ENCODE results near the gene RB1. TPM values are rescaled to one million over a fixed set of nuclear protein-coding genes. Genes with fewer than 3 reads are reported as not detected.

RB1 gene
- total RNA-seq, 3 donors from 2014 or later (not counting 1 experiment from before 2014, with no cell fraction given) = 25.5 to 28.3 (median 26.9) TPM

DNA sequence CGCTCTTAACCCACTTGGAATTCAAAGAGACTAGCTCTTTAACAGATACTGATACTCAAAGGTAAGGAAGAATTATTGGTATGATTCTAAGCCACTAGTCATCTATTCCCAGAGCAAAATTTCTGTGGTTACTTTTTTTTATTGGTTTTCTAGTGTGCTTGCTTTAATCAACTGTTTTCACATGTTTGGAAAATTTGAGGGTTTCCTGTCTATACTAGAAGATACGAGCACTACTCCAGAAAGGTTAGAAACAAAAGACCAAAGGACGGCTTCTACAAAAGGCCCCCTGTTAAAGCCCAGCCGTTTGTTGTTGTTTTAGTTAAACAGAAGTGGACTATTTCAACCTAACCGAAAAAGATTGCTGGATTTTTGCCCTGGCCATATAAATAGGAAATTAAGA is 127.9 kb downstream of the RB1 start:
- WGBS (ENCODE audit: insufficient coverage) = 46% methylated on average over 4 of the region's 5 CpGs
- H3K4me3 Mint-ChIP-seq = no peak overlapping the region
- DNase-seq (no peak), ATAC-seq (no peak)
- Histone ChIP-seq H3K4me1 (ENCODE audit: control insufficient read depth, insufficient read depth, low read length) (peaks cover 1% of the 10 kb centered on the region), H3K27me3 (ENCODE audit: control insufficient read depth, insufficient read depth, low read length) (no peaks in the 10 kb centered on the region), H3K9me3 (ENCODE audit: control insufficient read depth, insufficient read depth, low read length) (no peaks in the 10 kb centered on the region), H3K27ac (ENCODE audit: low read length) (no peak overlapping the region), H3K4me3 (ENCODE audit: low read length) (no peak overlapping the region), H3K36me3 (ENCODE audit: control insufficient read depth, insufficient read depth, low read length) (no peaks in the 10 kb centered on the region)
- H3K9me3 Mint-ChIP-seq = peaks cover 0 to 2% of the 10 kb centered on the region in 2 donors
- intact Hi-C loops (cut with micrococcal nuclease) = no loop called here
- peaks cover 36 to 38% of the 10 kb centered on the region in 2 donors for H3K4me1 Mint-ChIP-seq
- no peaks in the 10 kb centered on the region for H3K36me3 Mint-ChIP-seq
- H3K27ac Mint-ChIP-seq = peak overlapping the region; percentile 34 to 69
- TF ChIP-seq, protein P1, sequence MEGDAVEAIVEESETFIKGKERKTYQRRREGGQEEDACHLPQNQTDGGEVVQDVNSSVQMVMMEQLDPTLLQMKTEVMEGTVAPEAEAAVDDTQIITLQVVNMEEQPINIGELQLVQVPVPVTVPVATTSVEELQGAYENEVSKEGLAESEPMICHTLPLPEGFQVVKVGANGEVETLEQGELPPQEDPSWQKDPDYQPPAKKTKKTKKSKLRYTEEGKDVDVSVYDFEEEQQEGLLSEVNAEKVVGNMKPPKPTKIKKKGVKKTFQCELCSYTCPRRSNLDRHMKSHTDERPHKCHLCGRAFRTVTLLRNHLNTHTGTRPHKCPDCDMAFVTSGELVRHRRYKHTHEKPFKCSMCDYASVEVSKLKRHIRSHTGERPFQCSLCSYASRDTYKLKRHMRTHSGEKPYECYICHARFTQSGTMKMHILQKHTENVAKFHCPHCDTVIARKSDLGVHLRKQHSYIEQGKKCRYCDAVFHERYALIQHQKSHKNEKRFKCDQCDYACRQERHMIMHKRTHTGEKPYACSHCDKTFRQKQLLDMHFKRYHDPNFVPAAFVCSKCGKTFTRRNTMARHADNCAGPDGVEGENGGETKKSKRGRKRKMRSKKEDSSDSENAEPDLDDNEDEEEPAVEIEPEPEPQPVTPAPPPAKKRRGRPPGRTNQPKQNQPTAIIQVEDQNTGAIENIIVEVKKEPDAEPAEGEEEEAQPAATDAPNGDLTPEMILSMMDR (IDR thresholded peaks at IDR 0.05) = no peak
- no peaks in the 10 kb centered on the region for H3K27me3 Mint-ChIP-seq (ENCODE audit: low read depth in 2 of 2)

DNA sequence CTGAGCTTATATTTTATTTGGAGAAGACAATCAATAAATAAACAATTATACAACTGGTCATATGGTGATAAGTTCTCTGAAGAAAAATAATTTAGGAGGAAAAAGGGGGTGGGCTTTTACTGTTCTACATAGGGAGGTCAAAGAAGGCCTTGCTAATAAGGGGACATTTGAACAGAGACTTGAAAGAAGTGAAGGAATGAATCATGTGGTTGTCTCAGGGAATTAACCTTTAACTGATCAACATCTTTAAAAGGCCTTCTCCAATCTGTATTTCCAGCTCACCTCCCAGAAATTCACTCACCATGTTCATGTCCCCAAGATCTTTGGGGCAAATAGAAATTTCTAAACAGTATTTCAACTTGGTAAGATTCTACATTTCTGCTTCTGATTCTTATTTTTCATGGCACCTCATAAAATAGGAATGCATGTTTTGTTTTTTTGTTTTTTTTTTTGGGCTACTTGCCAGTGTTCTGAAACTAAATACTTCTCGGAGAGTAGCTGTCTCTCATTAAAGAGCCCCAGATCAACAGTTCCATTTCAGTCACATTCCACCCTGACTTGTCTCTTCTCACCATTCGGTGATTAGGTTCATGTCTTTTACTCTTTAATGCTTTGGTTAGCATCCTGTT is 128.6 kb downstream of the RB1 start:
- H3K27ac Mint-ChIP-seq = peak overlapping the region in 1 of 2 donors; percentile 69
- no peaks in the 10 kb centered on the region for H3K27me3 ChIP-seq (ENCODE audit: control insufficient read depth, insufficient read depth, low read length)
- H3K9me3 ChIP-seq (ENCODE audit: control insufficient read depth, insufficient read depth, low read length) = no peaks in the 10 kb centered on the region
- H3K27ac ChIP-seq (ENCODE audit: low read length) = no peak overlapping the region
- no peaks in the 10 kb centered on the region for H3K9me3 Mint-ChIP-seq
- no peaks in the 10 kb centered on the region for H3K36me3 Mint-ChIP-seq
- intact Hi-C loops (cut with micrococcal nuclease) = no loop called here
- 76% methylated on average over 2 of the region's 2 CpGs for WGBS (ENCODE audit: insufficient coverage)
- no peaks in the 10 kb centered on the region for H3K27me3 Mint-ChIP-seq (ENCODE audit: low read depth in 2 of 2)
- TF ChIP-seq, protein P1 (IDR thresholded peaks at IDR 0.05) = no peak
- ATAC-seq = no peak
- no peak overlapping the region for H3K4me3 ChIP-seq (ENCODE audit: low read length)
- H3K4me1 Mint-ChIP-seq = peaks cover 37 to 40% of the 10 kb centered on the region in 2 donors
- no peaks in the 10 kb centered on the region for H3K36me3 ChIP-seq (ENCODE audit: control insufficient read depth, insufficient read depth, low read length)
- no peak for DNase-seq
- H3K4me3 Mint-ChIP-seq = no peak overlapping the region
- peaks cover 2% of the 10 kb centered on the region for H3K4me1 ChIP-seq (ENCODE audit: control insufficient read depth, insufficient read depth, low read length)

DNA sequence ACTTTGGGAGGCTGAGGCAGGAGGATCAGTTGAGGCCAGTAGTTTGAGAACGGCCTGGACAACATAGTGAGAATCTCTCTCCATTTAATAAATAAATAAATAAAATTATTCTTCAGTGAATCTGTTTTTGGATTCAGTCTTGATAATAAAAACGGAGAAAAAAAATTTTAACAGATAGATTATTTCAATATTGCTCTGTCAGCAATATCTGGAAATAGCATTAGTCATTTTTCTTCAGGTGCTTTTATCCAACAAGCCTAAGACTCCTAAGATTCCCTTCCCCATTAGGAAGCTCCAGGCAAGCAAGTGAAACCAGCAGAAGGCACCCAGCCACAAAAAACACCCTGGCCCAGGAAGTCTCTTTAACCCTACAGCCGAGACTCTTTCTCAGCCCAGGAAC is 130.6 kb downstream of the RB1 start:
- Mint-ChIP-seq H3K4me3 (no peak overlapping the region), H3K9me3 (no peaks in the 10 kb centered on the region), H3K4me1 (peaks cover 32 to 43% of the 10 kb centered on the region in 2 donors), H3K36me3 (no peaks in the 10 kb centered on the region), H3K27ac (peak overlapping the region in 1 of 2 donors; percentile 33), H3K27me3 (ENCODE audit: low read depth in 2 of 2) (no peaks in the 10 kb centered on the region)
- WGBS (ENCODE audit: insufficient coverage) = 70% methylated on average over 1 of the region's 3 CpGs
- Histone ChIP-seq H3K4me3 (ENCODE audit: low read length) (no peak overlapping the region), H3K27ac (ENCODE audit: low read length) (no peak overlapping the region), H3K4me1 (ENCODE audit: control insufficient read depth, insufficient read depth, low read length) (peaks cover 2% of the 10 kb centered on the region), H3K27me3 (ENCODE audit: control insufficient read depth, insufficient read depth, low read length) (no peaks in the 10 kb centered on the region), H3K9me3 (ENCODE audit: control insufficient read depth, insufficient read depth, low read length) (no peaks in the 10 kb centered on the region), H3K36me3 (ENCODE audit: control insufficient read depth, insufficient read depth, low read length) (no peaks in the 10 kb centered on the region)
- TF ChIP-seq, protein P1 (IDR thresholded peaks at IDR 0.05) = no peak
- intact Hi-C loops (cut with micrococcal nuclease) = no loop called here
- DNase-seq (no peak), ATAC-seq (no peak)

Data from natural killer cell (primary cell).